Common myeloid progenitor, CD34-positive (primary cell): ENCODE measurements around the gene TRMT1.

Experiments
- CTCF ChIA-PET: fragments of 350-600 bp; sonication (Branson Sonifier 250); formaldehyde crosslinking; loops from one replicate; lab custom pipeline; 2021; ENCODE audit warnings: antibody characterized with exemption; lab: Charles Lee
- POLR2A ChIA-PET: fragments of 350-600 bp; sonication (Branson Sonifier 250); formaldehyde crosslinking; loops from one replicate; lab custom pipeline; 2021; ENCODE audit warnings: antibody characterized with exemption; lab: Charles Lee
- DNase-seq, 3 donors: peaks; one replicate each; pipeline versions ENCODE4 v3.0.0 to v3.0.0-alpha.2; 2013
- H3K27ac ChIP-seq, 2 experiments: 1 replicate in 1 of 2; 2 replicates in 1 of 2; pipeline ENCODE4 v1.7.0; 2013; ENCODE audit warnings: inconsistent platforms in 2 of 2, low read length in 2 of 2, mild to moderate bottlenecking in 2 of 2, low read depth in 1 of 2, moderate library complexity in 1 of 2; ENCODE audit not compliant: severe bottlenecking in 2 of 2, insufficient read depth in 1 of 2, poor library complexity in 1 of 2
- H3K27me3 ChIP-seq, 5 experiments: replicated peaks in 2 of 5; 1 replicate in 3 of 5; 2 replicates in 2 of 5; pipeline versions ENCODE4 v1.6.1 to v1.7.0; 2013; ENCODE audit warnings: low read length in 4 of 5, mild to moderate bottlenecking in 2 of 5, moderate library complexity in 2 of 5, inconsistent platforms in 1 of 5; ENCODE audit not compliant: insufficient read depth in 5 of 5, control insufficient read depth in 4 of 5
- H3K36me3 ChIP-seq, 4 experiments: 1 replicate in 2 of 4; 2 replicates in 2 of 4; pipeline versions ENCODE4 v1.6.1 to v1.7.0; 2013; ENCODE audit warnings: low read length in 3 of 4, control low read depth in 1 of 4, mild to moderate bottlenecking in 1 of 4; ENCODE audit not compliant: control insufficient read depth in 4 of 4, insufficient read depth in 4 of 4
- H3K4me1 ChIP-seq, 4 experiments: 1 replicate in 3 of 4; 2 replicates in 1 of 4; pipeline versions ENCODE4 v1.6.1 to v1.7.1; 2013; ENCODE audit warnings: low read length in 3 of 4, mild to moderate bottlenecking in 3 of 4, control low read depth in 1 of 4, inconsistent platforms in 1 of 4, moderate library complexity in 1 of 4; ENCODE audit not compliant: control insufficient read depth in 4 of 4, insufficient read depth in 4 of 4; ENCODE audit errors: control extremely low read depth in 1 of 4
- H3K4me3 ChIP-seq, 7 experiments: 1 replicate in 4 of 7; 2 replicates in 3 of 7; pipeline versions ENCODE4 v1.5.1 to v1.7.0; 2013; ENCODE audit warnings: mild to moderate bottlenecking in 7 of 7, low read length in 6 of 7, moderate library complexity in 6 of 7, inconsistent platforms in 2 of 7, low read depth in 2 of 7, control low read depth in 1 of 7; ENCODE audit not compliant: insufficient read depth in 4 of 7, control insufficient read depth in 1 of 7; ENCODE audit errors: extremely low read depth in 1 of 7
- H3K9me3 ChIP-seq, 5 experiments: 1 replicate in 4 of 5; 2 replicates in 1 of 5; pipeline versions ENCODE4 v1.6.1 to v1.7.1; 2013; ENCODE audit warnings: low read length in 4 of 5, mild to moderate bottlenecking in 2 of 5, inconsistent platforms in 1 of 5, low read depth in 1 of 5, moderate library complexity in 1 of 5; ENCODE audit not compliant: control insufficient read depth in 4 of 5, insufficient read depth in 2 of 5; ENCODE audit errors: control extremely low read depth in 1 of 5
- WGBS: methylation state at CpG from one replicate; pipeline ENCODE4 v1.1.5; 2013; ENCODE audit not compliant: insufficient coverage; 5-methylcytosine and 5-hydroxymethylcytosine counted together

TRMT1 gene

DNA sequence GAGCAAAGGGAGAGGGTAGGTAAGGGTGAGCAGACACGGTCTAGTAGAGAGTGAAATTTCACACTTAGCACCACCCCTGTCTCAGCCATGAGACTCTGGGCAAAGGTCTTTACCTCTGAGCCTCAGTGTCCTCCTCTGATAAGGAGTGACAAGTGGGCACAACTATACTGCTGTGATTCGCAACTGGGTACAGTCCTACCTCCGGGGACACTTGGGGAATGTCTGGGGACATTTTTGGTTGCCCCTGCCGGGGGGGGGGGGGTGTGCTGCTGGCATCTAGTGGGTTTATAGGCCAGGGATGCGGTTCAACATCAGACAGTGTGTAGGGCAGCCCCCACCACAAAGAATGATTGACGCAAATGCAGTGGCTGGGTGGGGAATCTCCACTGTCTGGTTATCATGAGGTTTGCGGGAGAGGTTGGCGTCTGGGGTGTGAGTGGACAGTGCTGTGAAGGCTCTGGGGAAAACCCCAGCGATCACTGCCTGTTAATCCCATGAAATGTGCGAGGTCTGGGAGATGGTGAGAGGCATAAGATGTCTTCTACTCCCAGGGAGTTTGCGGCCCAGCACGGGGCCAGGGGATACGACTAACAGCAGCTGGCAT lies 5.8 kb upstream of the TRMT1 start:
- Histone ChIP-seq H3K9me3 (no peaks in the 10 kb centered on the region), H3K4me3 (no peak overlapping the region), H3K27me3 (no peaks in the 10 kb centered on the region), H3K36me3 (peaks cover 0 to 43% (median 11%) of the 10 kb centered on the region in 4 experiments), H3K4me1 (peaks cover 0 to 24% (median 19%) of the 10 kb centered on the region in 4 experiments), H3K27ac (no peak overlapping the region)
- 94% methylated on average over 10 of the region's 13 CpGs for WGBS
- ChIA-PET POLR2A (no interaction called here), CTCF (interaction anchor here (1.1 kb wide), 2 partner anchors 11 to 61 kb away, joined by 3 to 4 read pairs; no protein-coding TSS in a partner anchor)
- no peak for DNase-seq

GRCh38 chr19:13121551-13122274 lies 5.2 kb upstream of the TRMT1 start:
- 93% methylated on average over 13 of the region's 18 CpGs for WGBS
- CTCF ChIA-PET = interaction anchor here (1.0 to 1.1 kb wide), 2 partner anchors 7 to 15 kb away, joined by 3 read pairs; no protein-coding TSS in a partner anchor
- Histone ChIP-seq H3K36me3 (peaks cover 0 to 42% (median 11%) of the 10 kb centered on the region in 4 experiments), H3K27me3 (no peaks in the 10 kb centered on the region), H3K4me3 (no peak overlapping the region), H3K4me1 (peaks cover 0 to 31% (median 23%) of the 10 kb centered on the region in 4 experiments), H3K9me3 (no peaks in the 10 kb centered on the region), H3K27ac (no peak overlapping the region)
- no peak for DNase-seq
- POLR2A ChIA-PET = no interaction called here

- POLR2A ChIA-PET = interaction anchor here (2.9 kb wide), 1 partner anchor 29 kb away, joined by 11 read pairs; the partner anchor contains the start of genes IER2 and STX10
- no peaks in the 10 kb centered on the region for H3K27me3 ChIP-seq
- H3K27ac ChIP-seq = no peak overlapping the region
- H3K4me3 ChIP-seq = no peak overlapping the region
- CTCF ChIA-PET = interaction anchor here (1.0 to 1.1 kb wide), 2 partner anchors 8 to 15 kb away, joined by 3 read pairs; no protein-coding TSS in a partner anchor
- H3K9me3 ChIP-seq = no peaks in the 10 kb centered on the region
- peaks cover 0 to 35% (median 28%) of the 10 kb centered on the region in 4 experiments for H3K4me1 ChIP-seq
- H3K36me3 ChIP-seq = peaks cover 0 to 36% (median 5%) of the 10 kb centered on the region in 4 experiments
- DNase-seq = no peak
- WGBS = 99% methylated on average over 7 of the region's 10 CpGs
These were observed 4.3 kb upstream of the TRMT1 start for GRCh38 chr19:13120817-13121216.

DNA sequence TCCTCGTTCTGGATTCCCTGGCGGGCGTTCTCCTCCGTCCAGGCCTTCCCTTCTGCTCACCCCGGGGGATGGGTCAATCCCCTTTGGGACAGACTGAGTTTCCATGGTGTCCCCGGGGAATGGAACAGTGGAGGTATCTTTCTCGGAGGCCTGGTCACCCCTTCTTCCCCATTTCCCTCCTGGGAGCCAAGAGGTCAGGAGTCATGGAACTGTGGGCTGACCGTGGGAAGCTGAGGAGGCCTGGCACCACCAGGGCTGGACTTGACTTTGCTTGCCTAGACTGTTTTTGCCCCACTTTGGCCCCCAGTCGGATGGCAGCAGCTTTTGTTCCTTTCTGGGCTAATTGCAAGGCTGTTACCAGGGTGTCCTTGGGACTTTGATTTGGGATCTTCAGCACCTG lies 3.5 kb upstream of the TRMT1 start:
- 95% methylated on average over 9 of the region's 9 CpGs for WGBS
- Histone ChIP-seq H3K27me3 (no peaks in the 10 kb centered on the region), H3K4me1 (peaks cover 0 to 42% (median 35%) of the 10 kb centered on the region in 4 experiments), H3K9me3 (no peaks in the 10 kb centered on the region), H3K36me3 (peaks cover 0 to 38% (median 7%) of the 10 kb centered on the region in 4 experiments), H3K27ac (peak overlapping the region in 1 of 2 experiments; percentile 65), H3K4me3 (peak overlapping the region in 1 of 7 experiments; percentile 92)
- ChIA-PET POLR2A (interaction anchor here (0.7 to 2.9 kb wide), 4 partner anchors 15 to 30 kb away, joined by 3 to 18 read pairs (median 7); partner anchors contain the start of genes IER2 and STX10), CTCF (interaction anchor here (0.7 to 1.2 kb wide), 5 partner anchors 9 to 154 kb away, joined by 3 to 7 read pairs (median 3); no protein-coding TSS in a partner anchor)
- no peak for DNase-seq

GRCh38 chr19:13119627-13120026 lies 3.1 kb upstream of the TRMT1 start:
- Histone ChIP-seq H3K9me3 (no peaks in the 10 kb centered on the region), H3K4me1 (peaks cover 0 to 46% (median 36%) of the 10 kb centered on the region in 4 experiments), H3K27me3 (no peaks in the 10 kb centered on the region), H3K4me3 (peak overlapping the region in 5 of 7 experiments; percentile 79 to 94 (median 91)), H3K36me3 (peaks cover 0 to 42% (median 9%) of the 10 kb centered on the region in 4 experiments), H3K27ac (peak overlapping the region in 1 of 2 experiments; percentile 65)
- CTCF ChIA-PET = interaction anchor here (0.7 to 2.5 kb wide), 7 partner anchors 9 to 154 kb away, joined by 3 to 9 read pairs (median 3); no protein-coding TSS in a partner anchor
- POLR2A ChIA-PET = interaction anchor here (0.5 to 2.9 kb wide), 7 partner anchors 15 to 87 kb away, joined by 3 to 18 read pairs (median 3); partner anchors contain the start of genes IER2, LYL1 and STX10
- no peak for DNase-seq
- WGBS = 96% methylated on average over 8 of the region's 8 CpGs

DNA sequence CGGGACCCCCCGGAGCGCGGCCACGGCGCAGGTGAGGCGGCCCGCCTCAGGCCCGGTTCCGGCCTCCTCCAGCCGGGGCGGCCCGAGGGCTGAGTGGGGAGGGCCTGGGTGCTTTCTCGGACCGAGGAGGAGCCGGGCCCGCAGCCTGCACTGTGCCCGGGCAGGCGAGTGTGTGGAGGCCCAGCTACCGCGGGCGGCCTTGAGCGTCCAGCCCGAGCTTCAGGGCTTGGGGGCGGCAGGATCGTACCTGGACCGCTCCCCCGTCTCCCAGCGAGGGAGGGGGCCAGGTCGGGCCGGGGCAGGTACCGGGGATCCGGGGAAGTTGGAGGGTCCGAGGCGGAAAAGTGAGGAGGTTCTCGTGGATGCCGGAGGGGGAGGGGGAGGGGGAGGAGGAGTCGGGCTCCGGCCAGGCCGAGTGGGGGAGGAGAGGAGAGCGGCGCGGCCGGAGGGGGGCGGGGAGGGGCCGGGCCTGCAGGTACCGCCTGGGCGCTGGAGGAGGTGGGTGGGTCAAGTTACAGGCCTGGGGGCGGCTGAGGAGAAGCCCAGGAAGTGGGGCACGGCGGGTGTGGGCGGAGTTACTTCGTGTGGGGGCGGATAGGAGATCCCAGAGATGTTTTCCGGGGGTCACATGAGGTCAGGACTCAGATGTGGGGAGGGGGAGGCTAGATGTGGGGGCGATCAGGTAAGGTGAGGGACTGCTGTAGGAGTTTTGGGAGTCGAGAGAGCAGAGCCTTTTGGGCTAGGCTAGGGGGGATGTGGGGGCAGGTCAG lies 2.1 kb upstream of the TRMT1 start:
- Histone ChIP-seq H3K36me3 (peaks cover 0 to 42% (median 10%) of the 10 kb centered on the region in 4 experiments), H3K9me3 (no peaks in the 10 kb centered on the region), H3K27ac (peak overlapping the region; percentile 50 to 81), H3K4me1 (peaks cover 0 to 46% (median 36%) of the 10 kb centered on the region in 4 experiments), H3K4me3 (peak overlapping the region; percentile 75 to 94 (median 90)), H3K27me3 (no peaks in the 10 kb centered on the region)
- DNase-seq = peak in 1 of 3 donors; percentile 31
- 0% methylated on average over 31 of the region's 57 CpGs for WGBS
- POLR2A ChIA-PET = interaction anchor here (0.8 to 2.9 kb wide), 10 partner anchors 14 to 45 kb away, joined by 3 to 18 read pairs (median 6); partner anchors contain the start of genes IER2, LYL1 and STX10
- CTCF ChIA-PET = interaction anchor here (1.1 to 4.2 kb wide), 7 partner anchors 10 to 37 kb away, joined by 4 to 25 read pairs (median 6); partner anchors contain the start of genes IER2 and STX10
